Measurements from ENCODE around the gene TEAD3. TPM values are rescaled to one million over a fixed set of nuclear protein-coding genes. Genes with fewer than 3 reads are reported as not detected.
A peak's percentile ranks its signal among the peaks of the same experiment; 100 is the strongest.

Gene TEAD3
- total and polyA plus RNA-seq, 2 experiments from 2014 or later: 15.0 to 26.5 TPM

DNA sequence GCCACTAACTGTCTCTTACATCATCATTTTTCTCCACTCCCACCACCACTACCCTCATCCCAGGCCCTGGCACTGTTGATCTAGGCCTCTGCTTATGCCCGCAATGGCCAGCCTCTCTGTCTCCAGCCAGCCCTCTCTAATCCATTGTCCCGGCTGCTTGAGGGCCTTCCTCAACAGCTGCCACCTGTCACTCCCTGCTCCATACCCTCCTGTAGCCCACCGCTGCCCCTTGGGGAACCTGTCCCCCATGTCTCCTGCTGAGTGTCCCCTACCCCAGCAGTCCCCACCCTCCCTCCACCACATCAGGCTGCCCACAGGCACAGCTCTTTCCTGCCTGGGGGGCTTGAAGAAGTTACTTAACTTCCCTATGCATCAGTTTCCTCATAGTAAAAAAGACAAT lies 13.4 kb downstream of the TEAD3 start:
- no peaks in the 10 kb centered on the region for H3K9me2 ChIP-seq (ENCODE audit: insufficient read depth)
- Mint-ChIP-seq H3K4me1 (peaks cover 37% of the 10 kb centered on the region), H3K4me3 (no peak overlapping the region), H3K9me3 (no peaks in the 10 kb centered on the region; the same call in 2 of the 3 replicates), H3K27ac (0 out of 2 replicates have a peak overlapping the region, but pooled peaks have one; percentile 55), H3K36me3 (ENCODE audit: low read depth) (peaks cover 22% of the 10 kb centered on the region), H3K27me3 (ENCODE audit: insufficient read depth, low read depth, poor library complexity) (peaks cover 19% of the 10 kb centered on the region)
- H3K27ac ChIP-seq (ENCODE audit: low read depth): no peak overlapping the region
- H3K4me1 ChIP-seq (ENCODE audit: insufficient read depth): peaks cover 38% of the 10 kb centered on the region
- peaks cover 21% of the 10 kb centered on the region for H3K79me2 ChIP-seq (replicated peaks; ENCODE audit: insufficient read depth)
- DNase-seq (ENCODE audit: low spot score) (no peak), ATAC-seq (no peak)
- H3K4me2 ChIP-seq: no peak overlapping the region
- H2AFZ ChIP-seq: no peak overlapping the region
- TF ChIP-seq ETS1 (IDR thresholded peaks at IDR 0.05) (no peak), EZH2 (IDR thresholded peaks at IDR 0.05; ENCODE audit: low read depth, unreplicated experiment) (no peak)
- H3K27me3 ChIP-seq (ENCODE audit: insufficient read depth): no peaks in the 10 kb centered on the region
- no peak overlapping the region for H3K4me3 ChIP-seq
- H4K20me1 ChIP-seq (replicated peaks; ENCODE audit: insufficient read depth): 0 out of 2 replicates have a peak, but pooled peaks cover 3% of the 10 kb centered on the region
- peaks cover 17% of the 10 kb centered on the region for H3F3A ChIP-seq (replicated peaks; ENCODE audit: low read depth)
- H3K36me3 ChIP-seq (ENCODE audit: insufficient read depth): 0 out of 2 replicates have a peak, but pooled peaks cover 6% of the 10 kb centered on the region

GRCh38 chr6:35483062-35483461 lies 13.8 kb downstream of the TEAD3 start:
- Histone ChIP-seq H3K27me3 (ENCODE audit: insufficient read depth) (no peaks in the 10 kb centered on the region), H3K4me1 (ENCODE audit: insufficient read depth) (peaks cover 34% of the 10 kb centered on the region), H3F3A (replicated peaks; ENCODE audit: low read depth) (peaks cover 14% of the 10 kb centered on the region), H3K27ac (ENCODE audit: low read depth) (no peak overlapping the region), H3K4me2 (no peak overlapping the region), H3K79me2 (replicated peaks; ENCODE audit: insufficient read depth) (peaks cover 17% of the 10 kb centered on the region), H2AFZ (no peak overlapping the region), H3K36me3 (ENCODE audit: insufficient read depth) (0 out of 2 replicates have a peak, but pooled peaks cover 6% of the 10 kb centered on the region), H3K9me2 (ENCODE audit: insufficient read depth) (no peaks in the 10 kb centered on the region), H3K4me3 (no peak overlapping the region), H4K20me1 (replicated peaks; ENCODE audit: insufficient read depth) (0 out of 2 replicates have a peak, but pooled peaks cover 3% of the 10 kb centered on the region)
- peaks cover 33% of the 10 kb centered on the region for H3K4me1 Mint-ChIP-seq
- ATAC-seq (no peak), DNase-seq (ENCODE audit: low spot score) (no peak)
- H3K27ac Mint-ChIP-seq: 0 out of 2 replicates have a peak overlapping the region, but pooled peaks have one; percentile 55
- H3K4me3 Mint-ChIP-seq: no peak overlapping the region
- peaks cover 26% of the 10 kb centered on the region for H3K36me3 Mint-ChIP-seq (ENCODE audit: low read depth)
- H3K9me3 Mint-ChIP-seq: no peaks in the 10 kb centered on the region; the same call in 2 of the 3 replicates
- TF ChIP-seq JUNB (IDR thresholded peaks at IDR 0.05; ENCODE audit: unreplicated experiment): no peak
- no peak for TF ChIP-seq ZNF114 (CRISPR knock-in tag; IDR thresholded peaks at IDR 0.05)
- TF ChIP-seq NANOG (IDR thresholded peaks at IDR 0.05; ENCODE audit: borderline replicate concordance): no peak
- H3K27me3 Mint-ChIP-seq (ENCODE audit: insufficient read depth, low read depth, poor library complexity): peaks cover 19% of the 10 kb centered on the region

GRCh38 chr6:35481226-35481625 lies 15.7 kb downstream of the TEAD3 start:
- no peaks in the 10 kb centered on the region for H3K27me3 ChIP-seq (ENCODE audit: insufficient read depth)
- H3K4me1 Mint-ChIP-seq: peaks cover 25% of the 10 kb centered on the region

More at GRCh38 chr6:35481226-35481625, 15.7 kb downstream of the TEAD3 start:
- TF ChIP-seq, protein P1, sequence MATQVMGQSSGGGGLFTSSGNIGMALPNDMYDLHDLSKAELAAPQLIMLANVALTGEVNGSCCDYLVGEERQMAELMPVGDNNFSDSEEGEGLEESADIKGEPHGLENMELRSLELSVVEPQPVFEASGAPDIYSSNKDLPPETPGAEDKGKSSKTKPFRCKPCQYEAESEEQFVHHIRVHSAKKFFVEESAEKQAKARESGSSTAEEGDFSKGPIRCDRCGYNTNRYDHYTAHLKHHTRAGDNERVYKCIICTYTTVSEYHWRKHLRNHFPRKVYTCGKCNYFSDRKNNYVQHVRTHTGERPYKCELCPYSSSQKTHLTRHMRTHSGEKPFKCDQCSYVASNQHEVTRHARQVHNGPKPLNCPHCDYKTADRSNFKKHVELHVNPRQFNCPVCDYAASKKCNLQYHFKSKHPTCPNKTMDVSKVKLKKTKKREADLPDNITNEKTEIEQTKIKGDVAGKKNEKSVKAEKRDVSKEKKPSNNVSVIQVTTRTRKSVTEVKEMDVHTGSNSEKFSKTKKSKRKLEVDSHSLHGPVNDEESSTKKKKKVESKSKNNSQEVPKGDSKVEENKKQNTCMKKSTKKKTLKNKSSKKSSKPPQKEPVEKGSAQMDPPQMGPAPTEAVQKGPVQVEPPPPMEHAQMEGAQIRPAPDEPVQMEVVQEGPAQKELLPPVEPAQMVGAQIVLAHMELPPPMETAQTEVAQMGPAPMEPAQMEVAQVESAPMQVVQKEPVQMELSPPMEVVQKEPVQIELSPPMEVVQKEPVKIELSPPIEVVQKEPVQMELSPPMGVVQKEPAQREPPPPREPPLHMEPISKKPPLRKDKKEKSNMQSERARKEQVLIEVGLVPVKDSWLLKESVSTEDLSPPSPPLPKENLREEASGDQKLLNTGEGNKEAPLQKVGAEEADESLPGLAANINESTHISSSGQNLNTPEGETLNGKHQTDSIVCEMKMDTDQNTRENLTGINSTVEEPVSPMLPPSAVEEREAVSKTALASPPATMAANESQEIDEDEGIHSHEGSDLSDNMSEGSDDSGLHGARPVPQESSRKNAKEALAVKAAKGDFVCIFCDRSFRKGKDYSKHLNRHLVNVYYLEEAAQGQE (IDR thresholded peaks at IDR 0.05; ENCODE audit: unreplicated experiment): no peak
- no peak for TF ChIP-seq STAT1 (IDR thresholded peaks at IDR 0.05; ENCODE audit: unreplicated experiment)
- Histone ChIP-seq H3K9me2 (ENCODE audit: insufficient read depth) (no peaks in the 10 kb centered on the region), H3K79me2 (replicated peaks; ENCODE audit: insufficient read depth) (no peaks in the 10 kb centered on the region; the same call in 1 of the 2 replicates), H3K4me2 (no peak overlapping the region), H3K4me1 (ENCODE audit: insufficient read depth) (peaks cover 16% of the 10 kb centered on the region), H3K27ac (ENCODE audit: low read depth) (no peak overlapping the region), H3K36me3 (ENCODE audit: insufficient read depth) (0 out of 2 replicates have a peak, but pooled peaks cover 6% of the 10 kb centered on the region), H3F3A (replicated peaks; ENCODE audit: low read depth) (peaks cover 8% of the 10 kb centered on the region; the same call in 1 of the 2 replicates), H2AFZ (no peak overlapping the region), H4K20me1 (replicated peaks; ENCODE audit: insufficient read depth) (peaks cover 3% of the 10 kb centered on the region; the same call in 1 of the 2 replicates), H3K4me3 (no peak overlapping the region)
- Mint-ChIP-seq H3K27me3 (ENCODE audit: insufficient read depth, low read depth, poor library complexity) (peaks cover 14% of the 10 kb centered on the region), H3K36me3 (ENCODE audit: low read depth) (peaks cover 35% of the 10 kb centered on the region), H3K27ac (no peak overlapping the region), H3K9me3 (no peaks in the 10 kb centered on the region; the same call in 2 of the 3 replicates), H3K4me3 (no peak overlapping the region)
- ATAC-seq (no peak), DNase-seq (ENCODE audit: low spot score) (no peak)

Measured in GM23338 (cell line).